ENCODE data around the gene STC2. TPM values are rescaled to one million over a fixed set of nuclear protein-coding genes. Genes with fewer than 3 reads are reported as not detected.

The STC2 gene
- polyA plus RNA-seq, 1 donor, result 5.3 TPM

Other genes starting within 250 kb of the STC2 start
- 12.7 TPM for gene BNIP1, start 183.9 kb downstream of the STC2 start, polyA plus RNA-seq (ENCODE audit: insufficient read length)
- not detected for gene NKX2-5, start 93.2 kb downstream of the STC2 start, polyA plus RNA-seq (ENCODE audit: insufficient read length)